HG02588 (cell line): ENCODE data around the gene ITCH.
A peak's percentile ranks its signal among the peaks of the same experiment; 100 is the strongest.
"Not testable (repeated sequence)": the region's sequence is repeated elsewhere in the genome, so short reads cannot be mapped to it uniquely, and the experiment has no call there.

Experiments used
- ATAC-seq: cut with Tn5 transposase; IDR thresholded peaks from one replicate; pipeline ENCODE4 v1.9.1; 2021; ENCODE audit warnings: mild to moderate bottlenecking, moderate library complexity; ENCODE audit not compliant: unreplicated experiment

Gene ITCH

GRCh38 chr20:34497596-34497995 is 134.5 kb downstream of the ITCH start:
- ATAC-seq: not testable (repeated sequence)

- ATAC-seq: no peak
Measured at GRCh38 chr20:34500823-34501222, 137.8 kb downstream of the ITCH start.

DNA sequence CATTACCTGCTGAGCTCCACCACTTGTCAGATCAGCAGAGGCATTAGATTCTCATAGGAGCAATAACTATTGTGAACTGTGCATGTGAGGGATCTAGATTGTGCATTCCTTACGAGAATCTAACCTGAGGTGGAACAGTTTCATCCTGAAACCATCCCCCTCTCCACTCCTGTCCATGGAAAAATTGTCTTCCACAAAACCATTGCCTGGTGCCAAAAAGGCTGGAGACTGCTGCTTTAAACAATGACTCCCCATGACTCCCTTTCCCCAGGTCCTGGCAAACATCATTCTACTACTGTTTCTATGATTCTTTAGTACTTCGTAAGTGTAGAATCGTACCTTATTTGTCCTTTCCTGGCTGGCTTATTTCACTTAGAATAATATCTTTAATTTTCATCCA is 143.4 kb downstream of the ITCH start:
- ATAC-seq: no peak

DNA sequence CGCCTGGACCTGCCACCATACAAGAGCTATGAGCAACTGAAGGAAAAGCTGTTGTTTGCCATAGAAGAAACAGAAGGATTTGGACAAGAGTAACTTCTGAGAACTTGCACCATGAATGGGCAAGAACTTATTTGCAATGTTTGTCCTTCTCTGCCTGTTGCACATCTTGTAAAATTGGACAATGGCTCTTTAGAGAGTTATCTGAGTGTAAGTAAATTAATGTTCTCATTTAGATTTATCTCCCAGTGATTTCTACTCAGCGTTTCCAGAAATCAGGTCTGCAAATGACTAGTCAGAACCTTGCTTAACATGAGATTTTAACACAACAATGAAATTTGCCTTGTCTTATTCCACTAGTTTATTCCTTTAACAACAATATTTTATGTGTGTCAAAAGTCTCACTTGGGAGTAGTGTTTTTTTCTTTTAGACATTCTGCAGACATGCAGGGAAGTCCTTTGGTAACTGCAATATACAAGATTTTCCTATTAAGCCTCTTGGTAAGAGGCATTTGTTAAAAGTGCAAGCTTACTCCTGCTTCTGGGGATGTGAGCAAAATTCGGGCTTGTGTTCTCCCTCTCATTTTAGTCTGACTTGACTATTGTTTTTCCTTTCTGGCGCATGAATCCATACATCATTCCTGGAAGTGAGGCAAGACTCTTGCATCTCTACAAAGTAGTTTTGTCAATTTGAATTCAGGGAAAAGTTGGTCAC is 144.8 kb downstream of the ITCH start:
- ATAC-seq: no peak

- no peak for ATAC-seq
Measured at GRCh38 chr20:34510575-34510974, 147.5 kb downstream of the ITCH start.

DNA sequence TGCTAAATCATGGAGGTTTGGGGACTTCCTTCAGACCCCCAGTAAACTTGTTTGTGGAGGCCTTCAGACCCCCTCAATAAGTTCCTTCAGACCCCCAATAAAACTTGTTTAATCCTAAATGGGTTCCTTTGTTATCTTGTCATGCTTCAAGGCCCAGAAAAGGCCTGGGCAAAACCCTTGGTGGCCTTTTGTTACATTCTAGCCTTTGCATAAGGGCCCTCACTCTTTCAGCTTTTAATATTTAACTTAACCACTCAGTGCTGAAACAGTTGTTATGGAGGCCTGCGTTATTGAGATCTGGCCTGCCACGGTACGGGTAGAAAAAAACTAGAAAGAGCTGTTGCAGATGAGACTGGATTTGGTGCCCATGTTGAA is 148.8 kb downstream of the ITCH start:
- ATAC-seq: no peak

GRCh38 chr20:34512266-34512954 is 149.3 kb downstream of the ITCH start:
- ATAC-seq: no peak

DNA sequence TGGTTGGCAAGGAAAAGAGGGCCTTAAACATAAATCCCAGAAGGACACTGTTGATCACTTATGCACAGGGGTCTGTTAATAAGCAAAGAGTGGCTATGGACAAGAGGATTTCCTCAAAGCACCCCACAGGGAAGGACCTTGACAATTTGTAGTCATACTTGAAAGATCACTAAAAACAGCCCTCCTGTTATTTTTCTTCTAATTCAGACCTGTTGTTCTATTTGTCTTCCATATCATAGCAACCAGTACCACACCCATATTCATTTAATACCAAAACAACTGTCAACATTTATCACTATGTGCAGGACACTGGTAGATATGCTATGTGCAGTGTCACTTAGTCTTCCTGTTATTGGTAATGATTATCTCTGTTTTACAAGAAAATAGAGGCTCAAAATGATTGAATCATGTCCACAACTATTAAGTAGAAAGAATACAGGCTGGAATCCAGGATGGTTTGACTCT is 149.9 kb downstream of the ITCH start:
- ATAC-seq: no peak

- ATAC-seq: not testable (repeated sequence)
Measured at GRCh38 chr20:34514034-34514433, 151.0 kb downstream of the ITCH start.

- ATAC-seq: no peak
Measured at GRCh38 chr20:34514897-34515483, 151.9 kb downstream of the ITCH start.

DNA sequence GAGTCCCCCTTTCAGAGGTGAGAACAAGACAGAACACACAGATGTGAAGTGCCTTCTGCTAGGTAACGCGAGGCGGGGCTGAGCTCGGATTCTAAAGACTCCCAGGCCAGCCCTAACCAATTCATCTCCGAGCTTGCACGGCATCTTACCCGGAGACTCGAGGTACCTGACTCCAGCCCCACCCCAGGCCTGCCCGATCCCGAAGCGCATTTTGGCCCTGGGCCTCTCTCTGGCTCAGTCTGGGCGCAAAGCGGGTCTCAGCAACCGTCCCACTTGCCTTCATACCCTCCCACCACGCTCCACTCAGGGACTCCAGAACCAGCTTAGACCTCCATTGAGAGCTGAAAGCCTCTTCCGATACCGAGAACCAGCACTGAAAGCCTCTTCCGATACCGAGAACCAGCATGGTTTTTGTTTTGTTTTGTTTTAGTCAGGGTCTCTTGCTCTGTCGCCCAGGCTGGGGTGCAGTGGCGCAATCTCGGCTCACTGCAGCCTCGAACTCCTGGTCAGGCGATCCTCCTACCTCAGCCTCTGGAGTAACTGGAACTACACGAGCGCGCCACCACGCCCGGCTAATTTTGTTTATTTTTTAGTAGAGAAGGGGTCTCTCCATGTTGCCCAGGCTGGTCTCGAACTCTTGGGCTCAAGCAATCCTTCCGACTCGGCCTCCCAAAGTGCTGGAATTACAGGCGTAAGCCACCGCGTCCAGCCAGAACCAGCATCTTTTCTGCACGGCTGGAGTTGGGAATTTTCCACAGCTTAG is 152.6 kb downstream of the ITCH start:
- peak; percentile 45 for ATAC-seq

DNA sequence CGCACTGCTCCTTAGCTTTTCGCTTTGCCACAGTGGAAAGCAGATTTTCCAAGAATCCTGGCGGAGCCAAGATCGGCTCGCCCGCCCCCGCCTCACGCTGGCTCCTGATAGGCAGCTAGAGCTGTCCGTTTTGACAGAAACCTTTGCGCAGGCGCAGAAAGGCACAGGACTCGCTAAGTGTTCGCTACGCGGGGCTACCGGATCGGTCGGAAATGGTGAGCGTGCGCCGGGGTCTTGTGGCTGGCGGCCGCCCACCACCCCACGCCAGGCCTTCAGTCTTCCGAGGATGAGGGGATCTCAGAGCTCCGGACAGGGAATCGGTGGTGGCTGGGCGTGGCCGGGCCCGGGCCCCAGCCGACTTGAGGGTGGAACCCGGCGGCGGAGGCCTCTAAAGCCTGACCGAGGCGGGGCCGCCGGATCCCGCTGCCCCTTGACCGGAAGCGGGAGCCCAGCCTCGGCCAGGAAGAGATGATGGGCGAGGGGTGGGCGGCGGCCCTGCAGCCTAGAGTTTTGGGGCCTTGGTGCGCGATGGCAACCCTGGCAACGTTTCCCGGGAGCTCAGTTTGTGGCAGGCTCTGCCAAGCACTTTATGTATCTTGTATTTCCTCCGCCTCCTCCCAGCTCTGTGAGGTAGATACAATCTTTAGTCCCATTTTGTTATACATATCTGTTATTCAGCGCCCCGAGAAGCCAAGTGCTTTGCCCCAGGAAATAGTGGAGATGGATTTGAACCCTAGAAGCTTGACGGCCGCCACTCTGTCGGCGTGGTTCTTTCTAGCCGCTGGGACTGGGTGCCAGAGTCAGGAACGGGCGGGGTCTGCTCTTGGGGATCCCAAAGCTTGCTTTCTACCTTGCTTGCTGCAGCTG is 153.4 kb downstream of the ITCH start, which contains the start of gene DYNLRB1:
Gene DYNLRB1, plus strand, starts transcription at position 176 of the 867 bp plus-strand sequence. Its CDS starts 37 bp downstream, at position 213.
- ATAC-seq: peak; percentile 74

DNA sequence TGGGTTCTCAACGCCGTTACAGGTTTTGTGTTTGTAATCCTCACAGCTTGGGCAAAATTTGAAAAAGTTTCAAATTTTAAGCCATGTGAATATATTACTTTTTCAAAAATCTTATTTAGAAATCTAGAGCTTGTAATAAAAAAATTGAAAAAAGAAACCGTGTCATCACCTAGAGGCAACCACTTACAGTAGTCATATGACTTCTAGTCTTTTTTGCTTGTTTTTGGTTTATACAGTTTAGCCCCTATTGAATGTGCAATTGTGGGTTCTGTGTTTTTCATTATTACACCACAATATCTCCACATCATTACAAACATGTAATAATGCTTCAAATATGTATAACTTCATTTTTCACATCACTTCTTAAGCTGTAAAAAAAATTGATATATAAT is 154.0 kb downstream of the ITCH start:
- ATAC-seq: no peak

DNA sequence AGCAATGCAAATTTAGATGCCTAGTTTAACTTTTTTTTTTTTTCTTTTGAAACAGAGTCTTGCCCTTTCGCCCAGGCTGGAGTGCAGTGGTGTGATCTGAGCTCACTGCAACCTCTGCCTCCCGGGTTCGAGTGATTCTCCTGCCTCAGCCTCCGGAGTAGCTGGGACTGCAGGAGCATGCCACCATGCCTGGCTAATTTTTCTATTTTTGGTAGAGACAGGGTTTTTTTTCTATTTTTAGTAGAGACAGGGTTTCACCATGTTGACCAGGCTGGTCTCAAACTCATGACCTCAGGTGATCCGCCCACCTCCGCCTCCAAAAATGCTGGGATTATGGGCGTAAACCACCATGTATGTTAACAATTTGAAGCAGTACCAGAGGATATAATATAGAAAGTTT is 155.8 kb downstream of the ITCH start:
- ATAC-seq: not testable (repeated sequence)

- ATAC-seq: not testable (repeated sequence)
Measured at GRCh38 chr20:34519841-34520240, 156.8 kb downstream of the ITCH start.

DNA sequence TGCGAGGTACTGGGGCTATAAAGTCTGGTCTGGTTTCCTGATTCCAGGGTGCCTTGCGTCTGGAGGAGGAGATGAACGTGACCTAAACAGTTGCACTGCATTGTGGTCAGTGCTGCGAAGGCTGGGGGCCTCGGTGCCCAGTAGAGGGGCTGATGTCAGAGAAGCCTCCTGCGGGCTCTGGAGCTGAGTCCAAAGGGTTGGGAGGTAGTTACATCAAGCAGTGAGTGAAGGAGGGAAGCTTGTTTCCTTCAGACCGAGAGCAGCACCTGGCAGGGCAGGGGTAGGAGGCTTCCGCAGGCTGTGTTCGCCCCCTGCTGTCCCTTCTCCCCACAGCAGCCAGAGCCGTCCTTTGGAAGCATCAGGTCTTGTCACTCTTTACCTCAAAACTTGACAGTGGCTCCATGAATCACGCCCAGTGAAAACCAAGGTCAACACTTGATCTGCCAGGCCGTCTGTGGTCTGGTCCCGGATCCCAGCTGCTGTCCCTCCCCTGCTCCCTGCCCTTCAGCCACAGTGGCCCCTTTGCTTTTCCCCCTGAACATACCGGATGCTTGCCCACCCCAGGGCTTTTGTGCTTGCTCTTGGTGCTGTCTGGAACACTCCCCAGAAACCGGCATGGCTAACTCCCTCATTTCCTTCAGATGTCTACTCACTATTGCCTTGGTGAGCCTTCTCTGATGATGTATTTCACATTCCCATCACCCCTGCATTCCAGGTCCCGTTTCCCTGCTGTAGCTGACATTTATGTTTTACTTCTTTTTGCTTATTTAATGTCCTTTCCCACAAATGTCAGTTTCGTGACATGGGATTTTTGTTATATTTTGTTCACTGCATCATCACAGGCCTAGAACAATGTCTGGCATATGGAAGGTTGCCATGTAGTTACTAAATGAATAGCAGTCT is 160.1 kb downstream of the ITCH start:
- no peak for ATAC-seq

GRCh38 chr20:34524426-34524825 is 161.4 kb downstream of the ITCH start:
- ATAC-seq: no peak

- no peak for ATAC-seq
Measured at GRCh38 chr20:34525342-34525708, 162.3 kb downstream of the ITCH start.

DNA sequence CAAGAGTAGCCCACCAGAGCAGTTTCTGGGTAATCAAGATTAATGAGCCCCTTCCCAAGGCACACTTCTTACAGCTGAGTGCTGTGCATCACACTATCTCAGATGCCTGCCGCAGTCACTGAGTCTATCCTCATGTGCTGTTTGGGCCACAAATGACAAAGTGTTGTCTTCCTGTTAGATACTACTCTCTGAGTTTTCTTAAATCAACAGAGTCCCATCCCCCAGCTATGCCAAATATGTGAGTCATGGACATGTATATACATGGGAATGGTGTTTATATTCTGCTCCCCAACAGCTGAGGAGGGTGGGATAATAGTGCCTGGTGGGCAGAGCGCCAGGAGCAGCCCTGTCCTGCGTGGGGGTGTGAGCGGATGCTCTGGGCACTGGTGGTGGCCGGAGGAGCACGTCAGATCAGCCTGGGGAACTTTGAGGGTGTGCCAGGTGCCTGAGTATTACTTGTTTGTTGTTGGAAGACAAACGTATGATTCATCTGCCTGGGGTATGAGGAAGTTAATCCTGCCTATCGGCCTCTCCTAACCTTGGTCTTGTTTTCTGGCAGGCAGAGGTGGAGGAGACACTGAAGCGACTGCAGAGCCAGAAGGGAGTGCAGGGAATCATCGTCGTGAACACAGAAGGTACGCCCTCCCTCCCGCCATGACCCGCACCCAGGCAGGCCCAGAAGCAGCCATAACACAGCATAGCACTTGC is 162.8 kb downstream of the ITCH start:
- no peak for ATAC-seq
